Glomerular visceral epithelial cell (primary cell): ENCODE measurements around the gene GALNT16.
"Not testable (repeated sequence)": the region's sequence is repeated elsewhere in the genome, so short reads cannot be mapped to it uniquely, and the experiment has no call there.

Experiments used
- DNase-seq: peaks from one replicate; pipeline ENCODE4 v3.0.0-alpha.2; 2016; ENCODE audit errors: extremely low spot score

GALNT16 gene

GRCh38 chr14:69363055-69363454 lies 103.1 kb downstream of the GALNT16 start:
- DNase-seq, result no peak

- no peak for DNase-seq
Measured at GRCh38 chr14:69363964-69364363, 104.0 kb downstream of the GALNT16 start.

GRCh38 chr14:69364378-69364777 lies 104.4 kb downstream of the GALNT16 start:
- no peak for DNase-seq

- DNase-seq, result no peak
Measured at GRCh38 chr14:69366069-69366468, 106.1 kb downstream of the GALNT16 start.

- DNase-seq, result no peak
Measured at GRCh38 chr14:69366761-69367160, 106.8 kb downstream of the GALNT16 start.

GRCh38 chr14:69368381-69368780 lies 108.4 kb downstream of the GALNT16 start:
- no peak for DNase-seq

- DNase-seq, result no peak
Measured at GRCh38 chr14:69370061-69370460, 110.1 kb downstream of the GALNT16 start.

GRCh38 chr14:69372146-69372545 lies 112.2 kb downstream of the GALNT16 start:
- DNase-seq, result no peak

GRCh38 chr14:69373104-69373503 lies 113.1 kb downstream of the GALNT16 start:
- no peak for DNase-seq

- DNase-seq, result no peak
Measured at GRCh38 chr14:69374235-69374634, 114.3 kb downstream of the GALNT16 start.

- DNase-seq, result no peak
Measured at GRCh38 chr14:69375182-69375581, 115.2 kb downstream of the GALNT16 start.

- no peak for DNase-seq
Measured at GRCh38 chr14:69375722-69376121, 115.8 kb downstream of the GALNT16 start.

GRCh38 chr14:69376439-69376838 lies 116.5 kb downstream of the GALNT16 start:
- peak; percentile 47 for DNase-seq

- DNase-seq, result no peak
Measured at GRCh38 chr14:69378274-69378673, 118.3 kb downstream of the GALNT16 start.

- DNase-seq, result peak; percentile 56
Measured at GRCh38 chr14:69387311-69387710, 127.4 kb downstream of the GALNT16 start.

- not testable (repeated sequence) for DNase-seq
Measured at GRCh38 chr14:69391400-69391799, 131.4 kb downstream of the GALNT16 start.

- DNase-seq, result no peak
Measured at GRCh38 chr14:69392481-69392880, 132.5 kb downstream of the GALNT16 start.

- no peak for DNase-seq
Measured at GRCh38 chr14:69395929-69396328, 136.0 kb downstream of the GALNT16 start.

- peak; percentile 96 for DNase-seq
Measured at GRCh38 chr14:69398053-69398817, 138.3 kb downstream of the GALNT16 start, which contains the start of the genes ERH and SLC39A9. TSS of gene ERH (minus strand) at chr14:69398299. CDS start at chr14:69398233, 66 bp downstream. TSS of gene SLC39A9 (plus strand) at chr14:69398692. CDS start at chr14:69399370, 678 bp downstream.

GRCh38 chr14:69398818-69399210 lies 138.9 kb downstream of the GALNT16 start:
- DNase-seq, result no peak

GRCh38 chr14:69399750-69400149 lies 139.8 kb downstream of the GALNT16 start:
- DNase-seq, result no peak

GRCh38 chr14:69400154-69400553 lies 140.2 kb downstream of the GALNT16 start:
- no peak for DNase-seq

GRCh38 chr14:69401841-69402240 lies 141.9 kb downstream of the GALNT16 start:
- no peak for DNase-seq

GRCh38 chr14:69404478-69404877 lies 144.5 kb downstream of the GALNT16 start:
- no peak for DNase-seq
